ENCODE data around the gene PRSS56.

GRCh38 chr2:232525199-232525598, 5.0 kb downstream of the PRSS56 start:
- TF ChIP-seq CTCF (IDR thresholded peaks at IDR 0.05) (no peak), POLR2A (IDR thresholded peaks at IDR 0.05) (no peak)
